Loucy (cell line): ENCODE data around the gene DLG2.
A peak's percentile ranks its signal among the peaks of the same experiment; 100 is the strongest.

Source experiments
- CTCF ChIP-seq: fragments of 200-600 bp; sonication (generic); conservative IDR thresholded peaks from 2 replicates; pipeline ENCODE4 v1.5.1; 2014; ENCODE audit warnings: mild to moderate bottlenecking, antibody characterized with exemption, low read length
- EZH2phosphoT487 ChIP-seq: fragments of 200-600 bp; IDR thresholded peaks from 2 replicates; pipeline ENCODE4 v1.6.1; 2018; ENCODE audit warnings: antibody characterized with exemption, mild to moderate bottlenecking, moderate library complexity, borderline replicate concordance

GRCh38 chr11:83723999-83724398, 1903.1 kb downstream of the DLG2 start:
- TF ChIP-seq CTCF (peak; percentile 53), EZH2phosphoT487 (no peak)
